Nephron (organoid): ENCODE measurements around the gene TCIRG1.

Experiments used
- H3K27ac Mint-ChIP-seq, 3 experiments: 2 replicates each; pipeline ENCODE4 v1.8.0; 2020; ENCODE audit warnings: mixed read lengths in 3 of 3, mild to moderate bottlenecking in 2 of 3, moderate library complexity in 1 of 3
- H3K27me3 Mint-ChIP-seq: 2 replicates; pipeline ENCODE4 v1.8.0; 2021; ENCODE audit warnings: low read depth, mild to moderate bottlenecking, moderate library complexity, mixed read lengths
- H3K36me3 Mint-ChIP-seq: 2 replicates; pipeline ENCODE4 v1.8.0; 2020; ENCODE audit warnings: low read depth, mixed read lengths
- H3K4me1 Mint-ChIP-seq: 2 replicates; pipeline ENCODE4 v1.8.0; 2020; ENCODE audit warnings: mixed read lengths
- H3K4me3 Mint-ChIP-seq, 3 experiments: 2 replicates each; pipeline ENCODE4 v1.8.0; 2020; ENCODE audit warnings: mild to moderate bottlenecking in 3 of 3, mixed read lengths in 3 of 3, moderate library complexity in 2 of 3
- H3K9me3 Mint-ChIP-seq: 2 replicates; pipeline ENCODE4 v1.8.0; 2020; ENCODE audit warnings: mixed read lengths
- TF ChIP-seq, protein P1 (sequence below), 3 experiments: fragments of 200-600 bp; sonication (generic); IDR thresholded peaks; one replicate each; pipeline ENCODE4 v1.5.0; 2021; ENCODE audit warnings: antibody characterized with exemption in 3 of 3; ENCODE audit not compliant: unreplicated experiment in 3 of 3

Gene TCIRG1

DNA sequence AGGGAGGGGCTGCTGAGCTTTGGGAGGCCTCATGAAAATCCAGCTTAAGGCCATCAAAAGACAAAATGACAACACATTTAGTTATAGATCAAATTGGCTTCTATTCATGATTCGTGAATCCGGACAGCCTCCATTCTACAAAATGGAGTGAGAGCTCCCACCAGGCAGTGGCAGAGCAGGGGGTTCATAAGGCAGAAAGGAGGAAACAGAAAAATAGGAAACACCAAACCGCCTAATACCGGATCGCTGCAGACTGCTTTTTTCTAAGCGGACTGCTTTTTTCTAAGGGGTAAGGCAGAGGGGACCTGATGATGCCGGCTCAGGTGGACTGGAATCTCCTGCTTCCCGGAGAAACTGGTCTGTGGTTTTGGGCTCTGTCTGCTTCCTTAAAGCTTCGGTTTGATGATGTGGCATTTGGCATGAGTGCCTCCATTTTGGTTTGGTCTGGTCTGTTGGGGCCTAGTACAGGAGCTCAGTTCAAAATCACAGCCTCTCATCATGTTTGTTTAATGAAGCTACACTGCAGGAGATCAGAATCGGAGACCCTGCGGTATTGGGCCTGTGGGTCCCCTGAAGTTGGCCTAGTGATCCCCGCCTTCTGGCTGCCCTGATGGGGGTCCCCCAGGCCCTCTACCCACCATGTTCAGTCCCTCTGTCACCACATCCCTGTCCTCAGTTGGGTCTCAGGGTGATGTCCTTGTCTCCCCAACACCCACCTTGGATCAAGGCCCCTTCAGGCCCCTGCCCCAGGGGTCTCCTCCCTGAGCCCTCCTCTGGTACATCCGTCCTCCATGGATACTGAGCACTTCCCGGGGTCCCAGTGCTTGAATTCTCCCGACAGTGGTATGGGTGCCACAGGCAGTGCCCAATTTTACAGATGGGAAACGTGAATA, 27.5 kb upstream of the TCIRG1 start:
- Mint-ChIP-seq H3K4me1 (peaks cover 23% of the 10 kb centered on the region), H3K27ac (peak overlapping the region; percentile 63 to 91 (median 75)), H3K27me3 (peaks cover 23% of the 10 kb centered on the region), H3K36me3 (no peaks in the 10 kb centered on the region), H3K9me3 (no peaks in the 10 kb centered on the region), H3K4me3 (no peak overlapping the region)
- TF ChIP-seq, protein P1, sequence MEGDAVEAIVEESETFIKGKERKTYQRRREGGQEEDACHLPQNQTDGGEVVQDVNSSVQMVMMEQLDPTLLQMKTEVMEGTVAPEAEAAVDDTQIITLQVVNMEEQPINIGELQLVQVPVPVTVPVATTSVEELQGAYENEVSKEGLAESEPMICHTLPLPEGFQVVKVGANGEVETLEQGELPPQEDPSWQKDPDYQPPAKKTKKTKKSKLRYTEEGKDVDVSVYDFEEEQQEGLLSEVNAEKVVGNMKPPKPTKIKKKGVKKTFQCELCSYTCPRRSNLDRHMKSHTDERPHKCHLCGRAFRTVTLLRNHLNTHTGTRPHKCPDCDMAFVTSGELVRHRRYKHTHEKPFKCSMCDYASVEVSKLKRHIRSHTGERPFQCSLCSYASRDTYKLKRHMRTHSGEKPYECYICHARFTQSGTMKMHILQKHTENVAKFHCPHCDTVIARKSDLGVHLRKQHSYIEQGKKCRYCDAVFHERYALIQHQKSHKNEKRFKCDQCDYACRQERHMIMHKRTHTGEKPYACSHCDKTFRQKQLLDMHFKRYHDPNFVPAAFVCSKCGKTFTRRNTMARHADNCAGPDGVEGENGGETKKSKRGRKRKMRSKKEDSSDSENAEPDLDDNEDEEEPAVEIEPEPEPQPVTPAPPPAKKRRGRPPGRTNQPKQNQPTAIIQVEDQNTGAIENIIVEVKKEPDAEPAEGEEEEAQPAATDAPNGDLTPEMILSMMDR (IDR thresholded peaks at IDR 0.05; ENCODE audit: unreplicated experiment in 3 of 3): no peak

DNA sequence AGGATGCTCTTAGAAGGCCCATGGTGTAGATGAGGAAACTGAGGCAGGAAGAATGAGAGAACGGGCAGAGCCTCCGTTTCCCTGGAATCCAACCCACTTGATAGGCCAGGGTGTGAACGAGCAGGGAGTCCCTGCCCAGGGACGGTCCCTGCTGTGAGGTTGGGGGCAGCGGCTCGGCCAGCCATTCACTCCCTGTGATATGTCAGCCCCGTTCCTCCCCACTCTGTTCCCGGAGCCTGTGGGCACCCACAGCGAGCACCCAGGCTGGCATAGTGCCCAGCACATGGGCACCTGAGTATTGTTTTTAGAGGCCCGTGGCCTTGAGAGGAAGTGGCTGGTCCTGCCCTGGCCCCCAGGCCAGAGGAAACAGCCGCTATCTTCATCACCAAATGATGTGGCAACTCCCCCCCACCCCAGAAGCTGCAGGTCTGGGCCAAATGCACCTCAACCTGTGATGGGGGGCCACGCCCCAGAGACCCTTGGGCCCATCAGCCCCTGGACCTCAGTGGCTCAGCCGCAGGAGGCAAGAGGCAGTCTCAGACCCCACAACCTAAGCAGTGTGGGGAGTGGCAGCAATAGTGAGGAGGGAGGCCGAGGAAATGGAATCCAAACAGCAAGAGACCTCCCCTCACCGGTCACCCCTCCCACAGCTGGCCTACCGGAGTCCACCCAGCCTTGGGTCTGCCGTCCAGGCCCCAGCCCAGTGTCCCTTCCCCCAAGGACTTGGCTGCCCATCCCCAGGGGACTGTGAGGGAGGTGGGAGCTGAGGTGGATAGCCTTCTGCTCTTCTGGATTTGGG, 26.6 kb upstream of the TCIRG1 start:
- TF ChIP-seq, protein P1 (IDR thresholded peaks at IDR 0.05; ENCODE audit: unreplicated experiment in 3 of 3): no peak

DNA sequence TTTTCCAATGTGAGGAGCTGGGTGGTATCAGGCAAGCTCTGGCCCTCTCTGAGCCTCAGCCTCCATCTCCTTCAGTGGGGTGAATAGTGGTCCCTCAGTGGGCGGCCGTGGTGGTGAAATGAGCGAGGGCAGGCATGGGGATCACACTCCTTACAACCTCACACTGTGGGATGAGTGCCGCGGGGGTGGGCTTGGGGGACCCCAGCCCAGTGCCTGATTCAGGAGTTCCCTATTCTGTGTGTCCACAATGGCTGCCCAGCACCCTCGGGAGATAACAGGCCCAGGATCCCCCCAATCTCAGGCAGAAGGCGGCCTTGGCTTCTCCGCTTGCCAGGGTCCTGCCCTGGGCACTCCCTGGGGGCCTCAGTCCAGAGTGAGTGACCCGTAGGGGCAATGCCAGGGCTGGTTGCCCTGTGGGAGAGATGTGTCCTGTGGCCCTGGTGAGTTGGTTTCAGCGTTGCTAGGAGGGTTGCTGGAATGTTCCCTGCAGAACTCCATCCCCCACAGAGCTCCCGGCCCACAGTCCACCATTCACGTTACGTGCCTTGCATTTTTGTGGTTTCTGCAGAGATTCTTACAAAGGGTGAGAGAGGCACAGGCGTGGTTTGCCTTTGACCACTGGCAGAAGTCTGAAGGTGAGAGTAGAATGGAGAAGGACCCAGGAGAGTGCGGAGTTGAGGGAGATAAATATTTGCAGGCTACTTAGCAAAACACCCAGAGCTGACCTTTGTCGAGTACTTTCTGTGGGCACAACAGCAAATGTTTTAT, 25.8 kb upstream of the TCIRG1 start:
- peaks cover 21% of the 10 kb centered on the region for H3K27me3 Mint-ChIP-seq
- no peaks in the 10 kb centered on the region for H3K36me3 Mint-ChIP-seq
- peaks cover 30% of the 10 kb centered on the region for H3K4me1 Mint-ChIP-seq
- H3K4me3 Mint-ChIP-seq: peak overlapping the region in 1 of 3 experiments; percentile 34
- H3K27ac Mint-ChIP-seq: peak overlapping the region; percentile 90 to 96 (median 95)
- TF ChIP-seq, protein P1 (IDR thresholded peaks at IDR 0.05; ENCODE audit: unreplicated experiment in 3 of 3): no peak
- H3K9me3 Mint-ChIP-seq: no peaks in the 10 kb centered on the region

More for the DNA sequence above, 26.6 kb upstream of the TCIRG1 start:
- Mint-ChIP-seq H3K27me3 (peaks cover 18% of the 10 kb centered on the region), H3K36me3 (no peaks in the 10 kb centered on the region), H3K4me1 (peaks cover 27% of the 10 kb centered on the region), H3K4me3 (no peak overlapping the region), H3K9me3 (no peaks in the 10 kb centered on the region), H3K27ac (peak overlapping the region in 2 of 3 experiments; percentile 38 to 91)

DNA sequence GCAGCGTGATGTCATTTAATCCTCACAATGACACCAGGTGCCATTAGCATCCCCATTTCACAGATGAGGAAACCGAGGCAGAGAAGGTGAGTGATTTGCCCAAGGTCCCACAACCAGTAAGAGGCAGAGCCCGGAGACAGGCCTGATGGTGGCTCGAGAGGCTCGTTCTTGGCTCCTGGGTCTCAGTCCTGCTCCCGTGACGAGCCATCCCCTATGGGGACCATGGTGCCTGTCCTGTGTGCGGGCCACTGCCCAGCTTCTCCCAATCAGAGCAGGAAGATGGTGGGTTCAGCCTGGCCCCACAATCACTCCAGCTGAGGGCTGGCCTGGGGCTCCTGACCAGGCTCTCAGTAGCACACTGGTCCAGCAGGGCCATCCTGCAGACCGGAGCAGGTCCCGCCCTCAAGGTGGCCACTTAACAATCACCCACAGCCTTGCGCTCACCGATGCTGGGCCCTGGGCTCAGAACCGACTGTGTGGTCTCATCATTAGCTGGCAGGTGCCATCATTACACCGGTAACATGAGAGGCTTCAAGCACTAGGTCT, 25.1 kb upstream of the TCIRG1 start:
- Mint-ChIP-seq H3K4me1 (peaks cover 32% of the 10 kb centered on the region), H3K27ac (peak overlapping the region; percentile 90 to 96 (median 95)), H3K36me3 (no peaks in the 10 kb centered on the region), H3K4me3 (no peak overlapping the region), H3K27me3 (peaks cover 22% of the 10 kb centered on the region), H3K9me3 (no peaks in the 10 kb centered on the region)
- TF ChIP-seq, protein P1 (IDR thresholded peaks at IDR 0.05; ENCODE audit: unreplicated experiment in 3 of 3): no peak

DNA sequence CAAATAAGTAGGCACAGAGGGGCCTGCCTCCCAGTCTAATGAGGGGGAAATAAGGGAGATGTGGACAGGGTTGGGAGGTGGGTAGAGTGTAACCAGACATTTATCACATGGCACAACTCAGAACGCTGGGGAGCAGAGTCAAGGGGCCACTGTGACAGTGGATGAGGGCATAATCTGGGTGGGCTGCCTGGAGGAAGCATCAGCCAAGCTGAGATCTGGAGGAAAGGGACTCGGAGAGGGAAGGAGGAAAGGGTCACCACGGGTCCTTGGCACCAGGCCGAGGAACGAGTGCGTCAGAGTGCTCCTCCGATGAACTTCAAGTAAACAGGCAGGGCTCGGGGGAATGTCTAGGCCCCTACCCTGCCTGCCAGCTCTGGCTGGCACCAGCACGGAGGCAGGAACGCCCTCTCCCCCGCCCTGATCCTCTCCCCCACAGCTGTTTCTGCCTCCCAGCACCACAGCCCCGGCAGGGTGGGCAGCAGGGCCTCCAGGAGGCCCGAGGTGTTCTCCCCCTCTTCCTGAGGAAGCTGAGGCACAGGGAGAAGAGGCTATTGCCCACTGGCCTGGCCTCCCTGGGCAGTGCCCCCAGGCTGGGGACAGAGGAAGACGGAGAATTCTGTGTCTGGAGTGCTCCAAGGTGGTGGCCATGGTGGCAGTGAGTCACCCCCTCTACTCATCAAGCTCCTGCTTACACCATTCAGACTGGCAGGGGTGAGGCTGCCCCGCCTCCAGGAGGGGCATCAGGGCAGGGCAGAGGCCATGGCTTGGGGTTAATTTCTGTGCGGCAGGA, 24.5 kb upstream of the TCIRG1 start:
- peak overlapping the region in 1 of 3 experiments; percentile 61 for H3K27ac Mint-ChIP-seq
- peak overlapping the region in 1 of 3 experiments; percentile 43 for H3K4me3 Mint-ChIP-seq
- TF ChIP-seq, protein P1 (IDR thresholded peaks at IDR 0.05; ENCODE audit: unreplicated experiment in 3 of 3): no peak
- H3K36me3 Mint-ChIP-seq: no peaks in the 10 kb centered on the region
- peaks cover 19% of the 10 kb centered on the region for H3K27me3 Mint-ChIP-seq
- H3K9me3 Mint-ChIP-seq: no peaks in the 10 kb centered on the region
- H3K4me1 Mint-ChIP-seq: peaks cover 27% of the 10 kb centered on the region
